HepG2 (cell line): ENCODE results near the gene TBC1D20. TPM values are rescaled to one million over a fixed set of nuclear protein-coding genes. Genes with fewer than 3 reads are reported as not detected.

Experiments used
- BHLHE40 ChIP-seq: IDR thresholded peaks from 2 replicates; pipeline ENCODE4 v1.6.1; 2011; ENCODE audit warnings: low read length, improper control_type of control experiment
- CREB1 ChIP-seq, 2 experiments: fragments of 450-650 bp in 1 of 2; IDR thresholded peaks; 2 replicates each; pipeline ENCODE4 v1.6.1; 2016 to 2017; ENCODE audit warnings: control low read depth in 1 of 2, mild to moderate bottlenecking in 1 of 2, missing compliant biosample characterization in 1 of 2, missing genetic modification characterization in 1 of 2
- DMAP1 ChIP-seq: IDR thresholded peaks from 2 replicates; pipeline ENCODE4 v1.6.1; 2016
- EEA1 ChIP-seq: sonication (generic); formaldehyde crosslinking; IDR thresholded peaks from 2 replicates; pipeline ENCODE4 v1.5.1; 2020; ENCODE audit warnings: mild to moderate bottlenecking, missing genetic modification reagents, borderline replicate concordance
- GATA4 ChIP-seq: sonication (generic); IDR thresholded peaks from 2 replicates; pipeline ENCODE4 v1.6.1; 2016; ENCODE audit warnings: antibody characterized with exemption, low read depth, borderline replicate concordance
- IRF9 ChIP-seq: sonication (generic); formaldehyde crosslinking; IDR thresholded peaks from 2 replicates; pipeline ENCODE4 v1.8.0; 2022; ENCODE audit warnings: missing genetic modification reagents, mild to moderate bottlenecking, borderline replicate concordance
- KDM2A ChIP-seq: sonication (generic); formaldehyde crosslinking; IDR thresholded peaks from 2 replicates; pipeline ENCODE4 v1.4.0; 2020; ENCODE audit warnings: low read depth, missing genetic modification reagents, borderline replicate concordance
- KDM4B ChIP-seq: sonication (generic); formaldehyde crosslinking; IDR thresholded peaks from 2 replicates; pipeline ENCODE4 v1.4.0; 2020; ENCODE audit warnings: missing genetic modification reagents
- MIXL1 ChIP-seq: IDR thresholded peaks from 2 replicates; pipeline ENCODE4 v1.6.1; 2016
- NFKB2 ChIP-seq: sonication (generic); formaldehyde crosslinking; IDR thresholded peaks from 2 replicates; pipeline ENCODE4 v1.4.0; 2020; ENCODE audit warnings: missing genetic modification reagents, borderline replicate concordance
- PHF5A ChIP-seq: IDR thresholded peaks from one replicate; pipeline ENCODE4 v1.6.1; 2018; ENCODE audit warnings: low read depth, missing genetic modification reagents; ENCODE audit not compliant: unreplicated experiment
- PPARG ChIP-seq: conservative IDR thresholded peaks from 2 replicates; pipeline ENCODE4 v1.6.1; 2016; ENCODE audit warnings: missing biosample characterization, missing genetic modification reagents
- PTBP1 ChIP-seq: fragments of 200-400 bp; formaldehyde crosslinking; IDR thresholded peaks from 2 replicates; pipeline ENCODE4 v1.6.1; 2018; ENCODE audit warnings: low read length, low read depth; ENCODE audit not compliant: poor library complexity, severe bottlenecking
- RFXAP ChIP-seq: sonication (generic); formaldehyde crosslinking; IDR thresholded peaks from 2 replicates; pipeline ENCODE4 v1.4.0; 2020; ENCODE audit warnings: missing genetic modification reagents, borderline replicate concordance
- SP4 ChIP-seq: sonication (generic); formaldehyde crosslinking; IDR thresholded peaks from 2 replicates; pipeline ENCODE4 v1.8.1; 2023; ENCODE audit warnings: mild to moderate bottlenecking, missing genetic modification reagents
- SRSF1 ChIP-seq: fragments of 200-400 bp; formaldehyde crosslinking; optimal IDR thresholded peaks from 2 replicates; pipeline ENCODE3; 2017; ENCODE audit warnings: mild to moderate bottlenecking, low read depth, low read length, moderate library complexity
- TEAD2 ChIP-seq: sonication (generic); formaldehyde crosslinking; IDR thresholded peaks from 2 replicates; pipeline ENCODE4 v1.9.0; 2021; ENCODE audit warnings: missing genetic modification reagents
- TEF ChIP-seq: sonication (generic); formaldehyde crosslinking; IDR thresholded peaks from 2 replicates; pipeline ENCODE4 v1.5.0; 2020; ENCODE audit warnings: missing genetic modification reagents
- YEATS4 ChIP-seq: sonication (generic); formaldehyde crosslinking; IDR thresholded peaks from 2 replicates; pipeline ENCODE4 v1.4.0; 2020; ENCODE audit warnings: missing genetic modification reagents, borderline replicate concordance
- ZBTB7B ChIP-seq: sonication (generic); formaldehyde crosslinking; IDR thresholded peaks from 2 replicates; pipeline ENCODE4 v1.4.0; 2020; ENCODE audit warnings: missing genetic modification reagents
- ZC3H4 ChIP-seq: sonication (generic); formaldehyde crosslinking; IDR thresholded peaks from 2 replicates; pipeline ENCODE4 v1.4.0; 2020; ENCODE audit warnings: missing genetic modification reagents, borderline replicate concordance
- ZNF24 ChIP-seq: fragments of 450-650 bp; IDR thresholded peaks from 2 replicates; pipeline ENCODE4 v1.6.1; 2017; ENCODE audit warnings: antibody characterized with exemption, mild to moderate bottlenecking
- ZNF329 ChIP-seq: sonication (generic); formaldehyde crosslinking; IDR thresholded peaks from 2 replicates; pipeline ENCODE4 v1.9.0; 2021; ENCODE audit warnings: low read depth, mild to moderate bottlenecking, missing genetic modification reagents
- ZNF674 ChIP-seq: sonication (generic); formaldehyde crosslinking; IDR thresholded peaks from 2 replicates; pipeline ENCODE4 v1.5.0; 2020; ENCODE audit warnings: low read depth, mild to moderate bottlenecking, missing genetic modification reagents
- ZNF7 ChIP-seq: IDR thresholded peaks from 2 replicates; pipeline ENCODE4 v1.6.1; 2016; ENCODE audit warnings: missing biosample characterization, missing genetic modification reagents
- ZNF709 ChIP-seq: sonication (generic); formaldehyde crosslinking; IDR thresholded peaks from 2 replicates; pipeline ENCODE4 v1.5.0; 2020; ENCODE audit warnings: mild to moderate bottlenecking, missing genetic modification reagents
- ZNF770 ChIP-seq: sonication (generic); formaldehyde crosslinking; IDR thresholded peaks from 2 replicates; pipeline ENCODE4 v1.5.0; 2020; ENCODE audit warnings: mild to moderate bottlenecking, missing genetic modification reagents
- ZNF792 ChIP-seq: IDR thresholded peaks from 2 replicates; pipeline ENCODE4 v1.6.1; 2016
- polyA plus RNA-seq, 8 experiments: library from polyadenylated mRNA; depleted of rRNA in 3 of 8; stranded (reverse) in 7 of 8; unstranded in 1 of 8; fragments of >200 nt; fragmentation: Illumina TruSeq in 4 of 8; extraction: Trizol in 4 of 8; gene quantifications; 2 replicates each; pipeline versions ENCODE4 v1.2.1 to v1.2.3, GENCODE V29; 2011 to 2016; ENCODE audit warnings: low read depth in 4 of 8, missing spikeins in 1 of 8, mixed read lengths in 1 of 8; ENCODE audit not compliant: insufficient read depth in 1 of 8
- total RNA-seq, 5 experiments: library from RNA; depleted of rRNA; stranded (reverse); fragments of >200 nt; fragmentation: Illumina TruSeq; extraction: Trizol; gene quantifications; 2 replicates each; pipeline ENCODE4 v1.2.3, GENCODE V29; 2016; ENCODE audit warnings: low read depth in 1 of 5

TBC1D20 gene
- total and polyA plus RNA-seq, 2 of the 13 experiments (the other 11 are each of a cell fraction or from before 2014, with no cell fraction given), result 36.6 to 47.1 TPM

- TF ChIP-seq IRF9 (peak; percentile 94), SRSF1 (peak; percentile 46), RFXAP (CRISPR knock-in tag) (0 out of 2 replicates have a peak, but pooled peaks have one; percentile 17), TEF (CRISPR knock-in tag) (no peak), ZNF7 (CRISPR knock-in tag) (peak; percentile 17; the same call in 1 of the 2 replicates), KDM4B (CRISPR knock-in tag) (peak; percentile 91; the same call in 1 of the 2 replicates), ZNF24 (0 out of 2 replicates have a peak, but pooled peaks have one; percentile 13), ZNF674 (CRISPR knock-in tag) (no peak), ZNF329 (CRISPR knock-in tag) (peak; percentile 33; the same call in 1 of the 2 replicates), SP4 (CRISPR knock-in tag) (peak; percentile 78; the same call in 1 of the 2 replicates), ZNF792 (CRISPR knock-in tag) (0 out of 2 replicates have a peak, but pooled peaks have one; percentile 68), ZC3H4 (CRISPR knock-in tag) (peak; percentile 83; the same call in 1 of the 2 replicates), YEATS4 (CRISPR knock-in tag) (no peak; the same call in 1 of the 2 replicates), MIXL1 (CRISPR knock-in tag) (peak; percentile 92), ZNF709 (no peak), KDM2A (CRISPR knock-in tag) (peak; percentile 97), CREB1 (IDR thresholded peaks at IDR 0.05) (peak; percentile 90), CREB1 (CRISPR knock-in tag; IDR thresholded peaks at IDR 0.05) (no peak), GATA4 (0 out of 2 replicates have a peak, but pooled peaks have one; percentile 36), EEA1 (peak; percentile 92; the same call in 1 of the 2 replicates), PPARG (CRISPR knock-in tag) (peak; percentile 76), TEAD2 (CRISPR knock-in tag) (no peak), DMAP1 (CRISPR knock-in tag) (peak; percentile 37; the same call in 1 of the 2 replicates), BHLHE40 (peak; percentile 72), NFKB2 (CRISPR knock-in tag) (peak; percentile 73; the same call in 1 of the 2 replicates), ZBTB7B (peak; percentile 56; the same call in 1 of the 2 replicates), ZNF770 (peak; percentile 78), PTBP1 (no peak), PHF5A (CRISPR knock-in tag) (peak; percentile 94)
These were observed 31.1 kb downstream of the TBC1D20 start (continued) for GRCh38 chr20:431012-431904.
